ENCODE results near the gene IGFN1. TPM values are rescaled to one million over a fixed set of nuclear protein-coding genes. Genes with fewer than 3 reads are reported as not detected.
A peak's percentile ranks its signal among the peaks of the same experiment; 100 is the strongest.

The IGFN1 gene
- not detected for total RNA-seq

DNA sequence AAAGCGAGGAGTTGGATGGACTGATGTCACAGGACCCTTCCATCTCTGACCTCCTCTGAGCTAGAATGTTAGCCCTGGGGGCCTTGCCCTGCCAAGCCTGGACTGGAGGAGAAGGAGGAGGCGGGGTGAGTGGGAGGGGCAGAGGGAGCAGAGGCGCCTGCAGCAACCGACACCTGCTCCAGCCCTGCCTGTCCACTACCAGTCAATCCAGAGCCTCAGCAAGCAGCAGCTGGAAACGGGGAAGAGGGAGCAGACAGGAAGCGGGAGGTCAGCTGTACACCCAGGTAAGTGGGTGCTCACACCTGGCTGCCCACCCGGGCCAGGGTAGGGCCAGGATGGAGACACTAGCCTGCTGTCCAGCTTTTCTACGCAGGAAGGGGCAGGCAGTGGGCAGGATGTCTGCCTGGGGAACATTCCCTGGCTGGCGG lies at the start of gene IGFN1:
Gene IGFN1, plus strand, starts transcription at position 201 of the 428 bp plus-strand sequence. CDS start 2,470 bp downstream, outside the sequence.
- no peak for ATAC-seq
- TF ChIP-seq POLR2AphosphoS5 (IDR thresholded peaks at IDR 0.05) (no peak), POLR2A (IDR thresholded peaks at IDR 0.05) (no peak)
- H3K27ac ChIP-seq: no peak within 1 kb of the TSS

DNA sequence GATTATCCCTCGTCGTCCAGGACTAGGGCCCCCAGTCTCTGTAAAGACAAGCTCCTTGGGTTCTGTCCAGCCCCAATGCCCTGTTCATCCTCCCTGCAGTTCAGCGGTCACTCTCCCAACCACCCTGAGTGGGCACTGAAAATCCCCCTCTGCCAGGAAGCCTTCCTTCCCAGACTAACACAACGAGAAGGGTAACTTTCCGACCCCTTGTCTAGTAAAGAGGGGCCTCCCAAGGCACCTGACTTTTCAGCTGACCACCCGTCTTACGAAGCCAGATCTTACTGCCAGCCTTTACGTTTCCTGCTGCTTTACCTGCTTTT lies 49.7 kb upstream of the IGFN1 start:
- Histone ChIP-seq H3K36me3 (peaks cover 0 to 81% of the 10 kb centered on the region in 2 donors), H3K27ac (no peak overlapping the region)
- WGBS, 2 donors (ENCODE audit: low coverage in 1 of 2): 89 to 100% methylated on average over 2 to 8 of the region's 8 CpGs

More for the DNA sequence above, at the start of gene IGFN1:
- 25% methylated on average over 2 of the region's 9 CpGs; no CpG with 5 or more reads in 1 of the 2 donors for WGBS, 2 donors (ENCODE audit: low coverage in 1 of 2)
- Histone ChIP-seq H3K36me3 (no peaks in the 10 kb centered on the region), H3K4me3 (no peak within 1 kb of the TSS), H3K9me3 (no peaks in the 10 kb centered on the region), H3K27me3 (peaks cover 21% of the 10 kb centered on the region), H3K4me1 (no peaks in the 10 kb centered on the region)

DNA sequence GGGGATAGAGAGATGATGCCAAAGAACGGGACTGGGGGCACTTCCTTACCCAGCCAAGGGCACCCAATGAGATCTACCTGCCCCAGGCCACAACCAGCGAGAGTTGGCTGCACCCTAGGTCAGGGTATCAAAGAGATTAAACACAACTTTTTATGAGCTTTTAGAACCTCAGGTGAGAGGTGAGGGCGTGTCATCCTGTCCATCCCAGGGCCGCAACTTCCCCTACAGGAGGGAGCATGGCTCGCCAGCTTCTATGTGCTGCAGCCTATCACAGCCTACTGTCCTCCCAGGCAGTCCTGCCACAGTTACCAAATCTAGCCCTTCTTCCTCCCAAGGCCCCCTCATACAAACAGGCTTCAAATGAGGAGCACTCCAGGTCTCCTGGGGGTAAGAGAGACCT lies 49.2 kb upstream of the IGFN1 start:
- TF ChIP-seq, protein P1, sequence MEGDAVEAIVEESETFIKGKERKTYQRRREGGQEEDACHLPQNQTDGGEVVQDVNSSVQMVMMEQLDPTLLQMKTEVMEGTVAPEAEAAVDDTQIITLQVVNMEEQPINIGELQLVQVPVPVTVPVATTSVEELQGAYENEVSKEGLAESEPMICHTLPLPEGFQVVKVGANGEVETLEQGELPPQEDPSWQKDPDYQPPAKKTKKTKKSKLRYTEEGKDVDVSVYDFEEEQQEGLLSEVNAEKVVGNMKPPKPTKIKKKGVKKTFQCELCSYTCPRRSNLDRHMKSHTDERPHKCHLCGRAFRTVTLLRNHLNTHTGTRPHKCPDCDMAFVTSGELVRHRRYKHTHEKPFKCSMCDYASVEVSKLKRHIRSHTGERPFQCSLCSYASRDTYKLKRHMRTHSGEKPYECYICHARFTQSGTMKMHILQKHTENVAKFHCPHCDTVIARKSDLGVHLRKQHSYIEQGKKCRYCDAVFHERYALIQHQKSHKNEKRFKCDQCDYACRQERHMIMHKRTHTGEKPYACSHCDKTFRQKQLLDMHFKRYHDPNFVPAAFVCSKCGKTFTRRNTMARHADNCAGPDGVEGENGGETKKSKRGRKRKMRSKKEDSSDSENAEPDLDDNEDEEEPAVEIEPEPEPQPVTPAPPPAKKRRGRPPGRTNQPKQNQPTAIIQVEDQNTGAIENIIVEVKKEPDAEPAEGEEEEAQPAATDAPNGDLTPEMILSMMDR (IDR thresholded peaks at IDR 0.05): no peak
- TF ChIP-seq POLR2A (IDR thresholded peaks at IDR 0.05) (no peak), EP300 (IDR thresholded peaks at IDR 0.05) (no peak), POLR2AphosphoS5 (IDR thresholded peaks at IDR 0.05) (no peak)
- Histone ChIP-seq H3K27me3 (no peaks in the 10 kb centered on the region), H3K4me3 (no peak overlapping the region), H3K9me3 (no peaks in the 10 kb centered on the region), H3K36me3 (peaks cover 0 to 81% of the 10 kb centered on the region in 2 donors), H3K4me1 (peaks cover 0 to 41% (median 16%) of the 10 kb centered on the region in 3 donors), H3K27ac (no peak overlapping the region)
- WGBS, 2 donors (ENCODE audit: low coverage in 1 of 2): 96 to 100% methylated on average over 1 to 4 of the region's 5 CpGs
- no peak for ATAC-seq

More for the DNA sequence above, 49.7 kb upstream of the IGFN1 start:
- Histone ChIP-seq H3K9me3 (no peaks in the 10 kb centered on the region), H3K4me3 (no peak overlapping the region), H3K4me1 (peaks cover 0 to 46% (median 19%) of the 10 kb centered on the region in 3 donors), H3K27me3 (no peaks in the 10 kb centered on the region)
- no peak for ATAC-seq
- no peak for TF ChIP-seq EP300 (IDR thresholded peaks at IDR 0.05)
- TF ChIP-seq, protein P1 (IDR thresholded peaks at IDR 0.05): no peak
- no peak for TF ChIP-seq POLR2AphosphoS5 (IDR thresholded peaks at IDR 0.05)
- no peak for TF ChIP-seq POLR2A (IDR thresholded peaks at IDR 0.05)

DNA sequence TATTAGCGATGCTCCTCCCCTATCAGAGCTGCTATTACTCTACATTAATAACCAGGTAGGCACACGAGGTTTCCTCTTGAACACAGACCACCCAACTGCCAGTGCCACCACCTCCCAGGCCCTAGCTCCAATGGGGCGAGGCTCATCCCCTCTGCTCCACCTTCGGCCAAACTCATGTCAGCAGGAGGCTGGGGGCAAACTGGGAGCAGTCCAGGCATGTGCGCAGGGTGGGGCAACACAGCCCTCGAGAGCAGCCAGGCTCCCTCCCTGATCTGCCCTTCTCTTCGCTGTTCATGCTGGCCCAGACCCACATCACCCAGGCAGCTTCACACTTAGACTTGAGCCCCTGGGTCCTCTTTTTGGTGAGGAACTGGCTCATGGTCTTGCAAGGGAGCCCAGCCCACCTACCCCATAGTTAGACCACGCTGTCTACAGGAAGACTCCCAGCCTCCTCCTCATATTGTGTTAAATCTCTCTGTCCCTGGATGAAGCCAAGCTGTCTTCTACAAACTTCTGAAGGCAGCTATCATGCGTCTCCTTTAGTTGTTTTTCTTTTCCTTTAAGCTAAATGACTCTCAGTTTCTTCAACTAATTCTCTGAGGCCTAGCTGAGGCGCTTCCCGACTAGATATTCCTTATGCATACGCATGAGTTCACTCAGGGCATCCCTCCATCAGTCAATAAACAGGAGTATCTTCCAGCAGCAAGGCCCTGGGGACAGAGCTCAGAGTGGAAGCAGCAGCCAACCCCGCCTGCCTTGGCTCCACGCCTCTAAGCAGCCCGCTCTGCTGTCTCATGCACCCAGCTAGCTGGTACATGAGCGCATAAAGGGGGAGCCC lies 48.4 kb upstream of the IGFN1 start:
- no peaks in the 10 kb centered on the region for H3K9me3 ChIP-seq
- H3K4me3 ChIP-seq: no peak overlapping the region
- H3K36me3 ChIP-seq: peaks cover 0 to 87% of the 10 kb centered on the region in 2 donors
- H3K27me3 ChIP-seq: no peaks in the 10 kb centered on the region
- H3K4me1 ChIP-seq: peaks cover 0 to 33% (median 8%) of the 10 kb centered on the region in 3 donors
- TF ChIP-seq EP300 (IDR thresholded peaks at IDR 0.05) (no peak), POLR2A (IDR thresholded peaks at IDR 0.05) (no peak), POLR2AphosphoS5 (IDR thresholded peaks at IDR 0.05) (no peak)
- TF ChIP-seq, protein P1 (IDR thresholded peaks at IDR 0.05): no peak
- peak; percentile 27 for ATAC-seq
- no peak overlapping the region for H3K27ac ChIP-seq
- 77% methylated on average over 10 of the region's 16 CpGs; no CpG with 5 or more reads in 1 of the 2 donors for WGBS, 2 donors (ENCODE audit: low coverage in 1 of 2)

DNA sequence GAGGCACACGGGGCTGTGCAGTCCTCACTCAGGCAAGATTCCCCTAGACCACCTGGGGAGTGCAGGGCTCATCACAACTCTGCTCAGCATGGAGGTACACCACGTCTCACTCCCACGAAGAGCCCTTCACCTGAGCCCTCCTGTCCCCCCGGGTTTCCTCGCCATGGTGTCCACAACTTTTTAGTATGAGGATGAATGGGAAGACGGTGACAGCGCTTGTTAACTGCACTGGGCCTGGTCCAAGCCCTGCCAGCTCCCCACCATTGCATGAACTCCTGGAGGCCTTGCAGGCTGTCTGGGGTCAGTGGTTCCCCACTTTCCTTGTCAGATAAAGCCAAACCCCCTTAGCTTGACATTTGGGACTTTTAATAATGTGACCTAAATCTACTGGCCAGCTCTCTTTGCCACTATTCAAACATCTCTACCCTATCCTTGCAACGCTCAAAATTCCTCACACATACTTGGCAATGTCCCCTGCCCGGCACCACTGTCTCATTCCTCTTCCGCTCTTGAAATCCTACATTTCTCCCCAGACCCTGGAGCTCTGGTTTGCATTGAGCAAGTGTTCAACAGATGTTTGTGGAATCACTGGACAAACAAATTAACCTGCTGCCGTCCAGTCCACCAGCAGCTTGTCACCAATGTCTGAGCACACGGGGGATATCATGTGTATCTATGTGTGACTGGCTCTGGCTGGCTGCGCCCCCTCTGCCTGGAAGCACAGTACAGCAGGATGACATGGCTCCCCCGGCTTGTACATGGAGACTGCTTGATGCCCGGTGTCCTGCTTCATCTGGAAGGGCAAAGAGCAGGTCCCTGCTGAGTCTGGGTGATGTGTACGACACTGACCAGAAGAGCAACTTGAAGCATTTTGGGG lies 47.5 kb upstream of the IGFN1 start:
- Histone ChIP-seq H3K9me3 (no peaks in the 10 kb centered on the region), H3K27me3 (no peaks in the 10 kb centered on the region), H3K4me3 (no peak overlapping the region), H3K4me1 (peaks cover 0 to 24% (median 4%) of the 10 kb centered on the region in 3 donors), H3K36me3 (peaks cover 0 to 95% of the 10 kb centered on the region in 2 donors), H3K27ac (no peak overlapping the region)
- WGBS, 2 donors (ENCODE audit: low coverage in 1 of 2): 86 to 95% methylated on average over 4 to 11 of the region's 16 CpGs
- TF ChIP-seq POLR2AphosphoS5 (IDR thresholded peaks at IDR 0.05): no peak
- no peak for TF ChIP-seq POLR2A (IDR thresholded peaks at IDR 0.05)
- TF ChIP-seq, protein P1 (IDR thresholded peaks at IDR 0.05): no peak
- TF ChIP-seq EP300 (IDR thresholded peaks at IDR 0.05): no peak
- no peak for ATAC-seq
